ENCODE results near the gene CABP2. TPM values are rescaled to one million over a fixed set of nuclear protein-coding genes. Genes with fewer than 3 reads are reported as not detected.
A peak's percentile ranks its signal among the peaks of the same experiment; 100 is the strongest.
"Not testable (repeated sequence)": the region's sequence is repeated elsewhere in the genome, so short reads cannot be mapped to it uniquely, and the experiment has no call there.

The CABP2 gene
- total RNA-seq, 2 donors from 2014 or later: not detected

DNA sequence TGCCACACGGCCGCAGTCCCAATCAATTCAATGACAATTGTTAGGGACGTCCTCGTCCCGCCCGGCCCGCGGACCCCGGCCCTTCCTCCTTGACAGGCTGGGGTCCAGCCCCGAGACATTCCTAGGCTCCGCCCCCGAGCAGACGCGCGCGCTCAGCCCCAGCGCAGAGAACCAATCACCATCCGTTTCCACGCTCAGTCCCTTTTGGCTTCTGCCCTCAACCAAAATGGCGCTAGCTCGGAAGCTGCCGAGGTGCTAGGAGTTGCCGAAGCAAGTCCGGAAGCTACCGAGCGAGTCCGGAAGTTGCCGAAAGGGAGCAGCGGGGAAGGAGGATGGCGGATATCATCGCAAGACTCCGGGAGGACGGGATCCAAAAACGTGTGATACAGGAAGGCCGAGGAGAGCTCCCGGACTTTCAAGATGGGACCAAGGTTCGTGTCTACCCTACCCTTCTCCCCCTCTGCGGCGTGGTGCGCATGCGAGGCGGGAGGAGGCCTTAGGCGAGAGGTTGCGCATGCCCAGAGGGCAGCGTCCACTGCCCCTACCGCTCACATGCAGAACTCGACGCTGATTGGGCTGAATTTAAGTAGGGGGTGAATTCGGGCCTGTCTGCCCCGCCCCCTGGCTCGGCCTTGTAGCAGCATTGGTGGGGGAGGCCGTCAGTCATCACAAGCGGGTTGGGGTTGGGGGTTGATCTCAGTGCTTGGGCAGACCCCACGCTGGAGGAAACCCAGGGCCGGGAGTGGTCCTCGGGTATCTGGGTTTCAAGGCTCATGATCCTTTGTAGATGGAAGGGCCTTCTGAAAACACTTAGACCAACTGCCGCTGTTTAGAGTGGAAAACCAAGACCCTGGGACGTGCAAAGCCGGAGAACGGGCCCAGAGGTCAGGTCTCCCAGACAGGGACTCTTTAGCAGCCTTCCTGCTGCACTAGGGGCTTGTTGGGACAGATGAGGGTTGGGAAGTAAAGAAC is 40.1 kb downstream of the CABP2 start, which contains the start of gene AIP:
Gene AIP (plus strand): TSS at position 200 of the 972 bp plus-strand sequence. CDS start 133 bp downstream, at position 333.
- peak; percentile 97 for DNase-seq (ENCODE audit: low spot score)
- no peaks in the 10 kb centered on the region for H3K27me3 ChIP-seq
- H3K9me3 ChIP-seq: no peaks in the 10 kb centered on the region
- peak within 1 kb of the TSS; percentile 52 to 60 for H3K4me3 ChIP-seq
- peaks cover 15% of the 10 kb centered on the region for H3K36me3 ChIP-seq
- TF ChIP-seq, protein P1, sequence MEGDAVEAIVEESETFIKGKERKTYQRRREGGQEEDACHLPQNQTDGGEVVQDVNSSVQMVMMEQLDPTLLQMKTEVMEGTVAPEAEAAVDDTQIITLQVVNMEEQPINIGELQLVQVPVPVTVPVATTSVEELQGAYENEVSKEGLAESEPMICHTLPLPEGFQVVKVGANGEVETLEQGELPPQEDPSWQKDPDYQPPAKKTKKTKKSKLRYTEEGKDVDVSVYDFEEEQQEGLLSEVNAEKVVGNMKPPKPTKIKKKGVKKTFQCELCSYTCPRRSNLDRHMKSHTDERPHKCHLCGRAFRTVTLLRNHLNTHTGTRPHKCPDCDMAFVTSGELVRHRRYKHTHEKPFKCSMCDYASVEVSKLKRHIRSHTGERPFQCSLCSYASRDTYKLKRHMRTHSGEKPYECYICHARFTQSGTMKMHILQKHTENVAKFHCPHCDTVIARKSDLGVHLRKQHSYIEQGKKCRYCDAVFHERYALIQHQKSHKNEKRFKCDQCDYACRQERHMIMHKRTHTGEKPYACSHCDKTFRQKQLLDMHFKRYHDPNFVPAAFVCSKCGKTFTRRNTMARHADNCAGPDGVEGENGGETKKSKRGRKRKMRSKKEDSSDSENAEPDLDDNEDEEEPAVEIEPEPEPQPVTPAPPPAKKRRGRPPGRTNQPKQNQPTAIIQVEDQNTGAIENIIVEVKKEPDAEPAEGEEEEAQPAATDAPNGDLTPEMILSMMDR (IDR thresholded peaks at IDR 0.05): no peak
- peaks cover 0 to 34% of the 10 kb centered on the region in 2 donors for H3K4me1 ChIP-seq
- peak within 1 kb of the TSS; percentile 85 to 86 for H3K27ac ChIP-seq

DNA sequence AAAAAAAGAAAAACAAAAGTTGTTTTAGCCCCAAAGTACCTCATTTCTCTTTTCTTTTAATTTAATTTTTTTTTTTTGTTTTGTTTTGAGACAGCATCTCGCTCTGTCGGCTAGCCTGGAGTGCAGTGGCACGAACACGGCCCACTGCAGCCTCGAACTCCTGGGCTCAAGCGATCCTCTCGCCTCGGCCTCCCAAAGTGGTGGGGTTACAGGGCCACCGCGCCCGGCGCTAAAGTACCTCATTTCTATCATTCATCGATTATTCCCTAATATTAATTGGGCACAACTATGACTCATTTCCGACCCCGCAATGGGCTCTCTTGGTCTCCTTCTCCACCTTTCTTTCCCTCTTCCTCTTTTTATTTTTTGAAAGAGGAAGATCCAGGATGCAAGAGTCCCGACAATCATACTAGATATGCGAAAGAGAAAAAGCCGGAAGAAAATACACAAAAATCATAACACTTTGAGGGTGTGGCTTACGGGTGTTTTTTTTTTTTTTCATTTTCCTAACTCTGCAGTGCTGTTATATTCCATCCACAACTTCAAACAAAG is 40.9 kb downstream of the CABP2 start:
- H3K4me1 ChIP-seq: peaks cover 0 to 34% of the 10 kb centered on the region in 2 donors
- TF ChIP-seq, protein P1 (IDR thresholded peaks at IDR 0.05): no peak
- H3K4me3 ChIP-seq: peak overlapping the region; percentile 52 to 60
- H3K27me3 ChIP-seq: no peaks in the 10 kb centered on the region
- peaks cover 7% of the 10 kb centered on the region for H3K36me3 ChIP-seq
- H3K9me3 ChIP-seq: no peaks in the 10 kb centered on the region
- DNase-seq (ENCODE audit: low spot score): no peak
- peak overlapping the region; percentile 85 to 86 for H3K27ac ChIP-seq

DNA sequence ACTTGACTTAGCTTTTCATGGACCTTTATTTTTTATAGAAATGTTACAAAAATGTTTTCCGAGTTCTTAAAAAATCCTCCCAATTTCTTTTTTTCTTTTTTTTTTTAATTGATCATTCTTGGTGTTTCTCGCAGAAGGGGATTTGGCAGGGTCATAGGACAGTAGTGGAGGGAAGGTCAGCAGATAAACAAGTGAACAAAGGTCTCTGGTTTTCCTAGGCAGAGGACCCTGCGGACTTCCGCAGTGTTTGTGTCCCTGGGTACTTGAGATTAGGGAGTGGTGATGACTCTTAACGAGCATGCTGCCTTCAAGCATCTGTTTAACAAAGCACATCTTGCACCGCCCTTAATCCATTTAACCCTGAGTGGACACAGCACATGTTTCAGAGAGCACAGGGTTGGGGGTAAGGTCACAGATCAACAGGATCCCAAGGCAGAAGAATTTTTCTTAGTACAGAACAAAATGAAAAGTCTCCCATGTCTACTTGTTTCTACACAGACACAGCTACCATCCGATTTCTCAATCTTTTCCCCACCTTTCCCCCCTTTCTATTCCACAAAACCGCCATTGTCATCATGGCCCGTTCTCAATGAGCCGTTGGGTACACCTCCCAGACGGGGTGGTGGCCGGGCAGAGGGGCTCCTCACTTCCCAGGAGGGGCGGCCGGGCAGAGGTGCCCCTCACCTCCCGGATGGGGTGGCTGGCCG is 45.7 kb downstream of the CABP2 start:
- H3K4me1 ChIP-seq; DNase-seq (ENCODE audit: low spot score): not testable (repeated sequence)

DNA sequence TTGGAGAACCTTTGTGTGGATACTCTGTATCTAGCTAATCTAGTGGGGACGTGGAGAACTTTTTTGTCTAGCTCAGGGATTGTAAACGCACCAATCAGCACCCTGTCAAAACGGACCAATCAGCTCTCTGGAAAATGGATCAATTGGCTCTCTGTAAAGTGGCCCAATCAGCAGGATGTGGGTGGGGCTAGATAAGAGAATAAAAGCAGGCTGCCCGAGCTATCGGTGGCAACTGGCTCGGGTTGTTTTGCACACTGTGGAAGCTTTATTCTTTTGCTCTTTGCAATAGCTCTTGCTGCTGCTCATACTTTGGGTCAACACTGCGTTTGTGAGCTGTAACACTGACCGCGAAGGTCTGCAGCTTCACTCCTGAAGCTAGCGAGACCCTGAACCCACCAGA is 46.6 kb downstream of the CABP2 start:
- not testable (repeated sequence) for H3K4me1 ChIP-seq; H3K27me3 ChIP-seq; DNase-seq (ENCODE audit: low spot score); H3K27ac ChIP-seq; H3K4me3 ChIP-seq; H3K9me3 ChIP-seq; H3K36me3 ChIP-seq

More for the DNA sequence above, 45.7 kb downstream of the CABP2 start:
- H3K27me3 ChIP-seq, H3K27ac ChIP-seq, H3K9me3 ChIP-seq, H3K36me3 ChIP-seq, H3K4me3 ChIP-seq: not testable (repeated sequence)

DNA sequence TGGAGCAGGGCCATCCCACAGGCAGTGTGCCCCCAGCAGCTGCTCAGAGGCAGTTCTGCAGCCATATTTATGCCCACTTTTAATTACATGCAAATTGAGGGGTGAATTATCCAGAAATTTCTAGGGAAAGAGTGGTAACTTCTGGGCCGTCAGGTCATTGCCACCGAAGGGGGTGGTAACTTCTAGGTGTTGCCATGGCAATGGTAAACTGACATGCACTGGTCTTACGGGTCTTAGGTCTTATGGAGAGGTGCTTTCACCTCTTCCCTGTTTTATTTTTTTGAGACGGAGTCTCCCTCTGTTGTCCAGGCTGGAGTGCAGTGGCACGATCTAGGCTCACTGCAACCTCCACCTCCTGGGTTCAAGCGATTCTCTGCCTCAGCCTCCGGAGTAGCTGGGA is 50.4 kb downstream of the CABP2 start:
- TF ChIP-seq, protein P1 (IDR thresholded peaks at IDR 0.05): no peak
- Histone ChIP-seq H3K9me3 (no peaks in the 10 kb centered on the region), H3K27me3 (no peaks in the 10 kb centered on the region), H3K36me3 (no peaks in the 10 kb centered on the region), H3K27ac (no peak overlapping the region), H3K4me3 (no peak overlapping the region), H3K4me1 (peaks cover 0 to 15% of the 10 kb centered on the region in 2 donors)
- no peak for DNase-seq (ENCODE audit: low spot score)

DNA sequence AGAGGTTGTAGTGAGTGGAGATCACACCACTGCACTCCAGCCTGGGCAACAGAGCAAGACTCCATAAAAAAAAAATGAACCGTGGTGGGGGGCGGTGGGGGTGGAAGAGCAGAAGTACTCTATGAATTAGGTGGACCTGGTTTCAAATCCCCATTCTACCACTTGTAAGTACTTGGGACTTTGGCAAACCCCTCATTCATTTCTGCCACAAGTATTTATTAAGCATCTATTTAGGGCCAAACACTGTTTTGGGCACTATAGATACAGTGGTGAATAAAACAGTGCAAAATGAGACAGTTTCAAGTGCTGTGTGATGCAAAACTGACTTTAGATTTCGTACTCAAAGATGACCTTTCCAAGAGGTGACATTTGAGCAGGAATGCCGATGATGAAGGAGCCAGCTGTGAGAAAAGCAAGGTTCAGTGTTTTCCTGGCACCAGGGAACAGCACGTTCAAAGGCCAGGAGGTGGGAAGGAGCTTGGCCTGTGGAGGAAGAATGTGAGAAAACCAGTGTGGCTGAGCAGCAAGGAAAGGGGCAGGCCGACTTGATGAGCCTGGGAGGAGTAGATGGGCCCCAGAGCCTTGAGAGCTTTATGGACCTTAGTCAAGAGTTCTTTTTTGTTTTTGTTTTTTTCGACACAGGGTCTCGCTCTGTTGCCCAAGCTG is 52.8 kb downstream of the CABP2 start:
- Histone ChIP-seq H3K27me3 (no peaks in the 10 kb centered on the region), H3K36me3 (no peaks in the 10 kb centered on the region), H3K9me3 (no peaks in the 10 kb centered on the region), H3K4me1 (peaks cover 0 to 26% of the 10 kb centered on the region in 2 donors), H3K4me3 (no peak overlapping the region), H3K27ac (no peak overlapping the region)
- no peak for DNase-seq (ENCODE audit: low spot score)
- TF ChIP-seq, protein P1 (IDR thresholded peaks at IDR 0.05): no peak
